Hematopoietic multipotent progenitor cell treated with erythropoietin and hydrocortisone succinate and interleukin-3 and kit ligand, for 17 days (in vitro differentiated cells): Measurements from ENCODE around the gene HOMER3.
"Not testable (repeated sequence)": the region's sequence is repeated elsewhere in the genome, so short reads cannot be mapped to it uniquely, and the experiment has no call there.

ENCODE experiments used
- DNase-seq: peaks from one replicate; pipeline ENCODE4 v3.0.0-alpha.2; 2015; ENCODE audit warnings: low spot score

HOMER3 gene

DNA sequence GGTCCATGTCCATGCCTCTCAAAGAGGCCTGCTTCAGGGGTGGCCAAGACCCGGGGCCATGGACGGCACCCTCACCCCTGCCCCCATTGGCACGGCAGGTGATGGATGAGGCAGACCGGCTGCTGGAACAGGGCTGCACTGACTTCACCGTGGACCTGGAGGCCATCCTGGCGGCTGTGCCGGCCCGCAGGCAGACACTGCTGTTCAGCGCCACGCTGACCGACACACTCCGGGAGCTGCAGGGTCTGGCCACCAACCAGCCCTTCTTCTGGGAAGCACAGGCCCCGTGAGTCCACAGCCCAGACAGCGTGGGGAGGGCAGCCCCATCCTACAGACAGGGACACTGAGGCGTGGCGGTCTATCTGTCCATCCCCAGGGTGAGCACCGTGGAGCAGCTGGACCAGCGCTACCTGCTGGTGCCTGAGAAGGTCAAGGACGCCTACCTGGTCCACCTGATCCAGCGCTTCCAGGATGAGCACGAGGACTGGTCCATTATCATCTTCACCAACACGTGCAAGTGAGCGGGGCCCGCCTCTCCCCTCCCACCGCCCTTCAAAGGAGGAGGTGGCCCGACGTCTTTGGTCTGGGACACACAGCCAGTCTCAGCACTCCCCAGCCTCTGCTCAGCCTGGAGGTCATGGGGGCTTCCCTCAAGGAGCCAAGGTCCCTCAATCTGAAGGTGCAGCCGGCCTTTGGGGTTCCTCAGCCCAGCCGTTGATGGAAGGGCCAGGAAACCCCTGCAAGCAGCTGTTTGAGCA lies 18.6 kb downstream of the HOMER3 start:
- no peak for DNase-seq

DNA sequence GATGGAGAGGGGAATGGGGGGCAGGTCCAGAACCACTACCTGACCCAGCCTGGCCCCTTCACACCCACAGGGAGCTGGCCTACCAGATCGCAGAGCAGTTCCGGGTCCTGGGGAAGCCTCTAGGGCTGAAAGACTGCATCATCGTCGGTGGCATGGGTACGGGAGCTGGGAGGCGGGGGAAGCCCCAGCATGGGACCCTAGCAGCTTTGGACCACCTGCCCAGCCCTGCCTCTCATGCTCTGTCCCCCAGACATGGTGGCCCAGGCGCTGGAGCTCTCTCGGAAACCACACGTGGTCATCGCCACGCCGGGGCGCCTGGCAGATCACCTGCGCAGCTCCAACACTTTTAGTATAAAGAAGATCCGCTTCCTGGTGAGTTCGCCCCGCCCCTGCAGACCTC lies 19.4 kb downstream of the HOMER3 start:
- DNase-seq = no peak

- DNase-seq = no peak
These were observed 20.6 kb downstream of the HOMER3 start for GRCh38 chr19:18920400-18920799.

DNA sequence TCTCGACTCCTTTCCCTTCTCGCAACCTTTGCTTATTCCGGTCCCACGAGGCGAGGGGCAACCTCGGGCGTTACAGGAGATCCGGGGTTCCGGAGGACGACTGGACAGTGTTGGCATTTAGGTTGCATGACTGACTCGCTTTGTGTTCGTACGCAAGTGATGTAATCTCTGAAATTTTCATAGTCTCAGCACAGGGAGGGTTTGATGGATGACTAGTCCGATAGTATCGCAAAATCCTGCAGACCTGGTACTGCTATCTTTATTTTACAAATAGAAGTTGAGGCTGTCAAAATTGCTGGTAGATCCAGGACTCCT lies 21.2 kb downstream of the HOMER3 start:
- DNase-seq = no peak

DNA sequence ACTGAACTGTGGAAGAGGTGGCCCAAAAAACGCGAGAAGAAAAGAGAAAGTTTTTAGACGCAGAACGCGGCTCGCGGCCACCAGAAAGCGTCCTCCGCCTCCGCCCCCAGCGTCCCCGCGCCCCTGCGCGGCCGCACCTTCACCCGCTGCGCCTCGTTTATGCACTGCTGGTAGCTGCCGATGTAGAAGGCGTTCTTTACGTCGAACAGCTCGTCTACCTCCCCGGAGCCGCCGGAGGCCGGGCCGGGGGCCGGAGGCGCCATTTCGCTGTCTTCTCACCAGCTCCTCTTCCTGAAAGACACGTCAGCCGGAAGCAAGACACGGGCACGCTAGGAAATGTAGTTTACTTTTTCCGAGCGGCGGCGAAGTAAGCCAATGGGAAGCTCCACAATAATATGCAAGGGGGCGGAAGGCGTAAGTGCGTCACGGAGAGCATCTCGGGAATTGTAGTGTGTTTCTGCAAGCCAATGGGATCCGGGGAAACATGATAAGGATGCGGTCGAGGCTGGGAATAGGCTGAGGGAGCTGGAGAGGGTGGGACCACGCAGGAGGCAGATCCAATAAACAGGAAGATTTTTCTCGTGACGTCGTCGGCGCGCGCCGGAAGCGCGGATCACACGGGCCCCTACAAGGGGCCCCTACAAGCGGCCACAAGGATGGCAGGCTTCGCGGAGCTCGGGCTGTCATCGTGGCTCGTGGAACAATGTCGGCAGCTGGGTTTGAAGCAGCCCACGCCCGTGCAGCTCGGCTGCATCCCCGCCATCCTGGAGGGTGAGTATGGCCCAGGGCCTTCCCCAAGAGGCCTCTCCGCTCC lies 21.7 kb downstream of the HOMER3 start, which contains the start of the genes COPE and DDX49:
Gene COPE (minus strand): TSS at position 302 of the 814 bp plus-strand sequence. CDS start 39 bp downstream, at position 263.
Gene DDX49 (plus strand): TSS at position 630 of the 814 bp plus-strand sequence. CDS start 27 bp downstream, at position 657.
- DNase-seq = peak; percentile 99

- DNase-seq = not testable (repeated sequence)
These were observed 23.4 kb downstream of the HOMER3 start for GRCh38 chr19:18917593-18917992.

- DNase-seq = peak; percentile 36
These were observed 25.4 kb downstream of the HOMER3 start for GRCh38 chr19:18915639-18916038.

DNA sequence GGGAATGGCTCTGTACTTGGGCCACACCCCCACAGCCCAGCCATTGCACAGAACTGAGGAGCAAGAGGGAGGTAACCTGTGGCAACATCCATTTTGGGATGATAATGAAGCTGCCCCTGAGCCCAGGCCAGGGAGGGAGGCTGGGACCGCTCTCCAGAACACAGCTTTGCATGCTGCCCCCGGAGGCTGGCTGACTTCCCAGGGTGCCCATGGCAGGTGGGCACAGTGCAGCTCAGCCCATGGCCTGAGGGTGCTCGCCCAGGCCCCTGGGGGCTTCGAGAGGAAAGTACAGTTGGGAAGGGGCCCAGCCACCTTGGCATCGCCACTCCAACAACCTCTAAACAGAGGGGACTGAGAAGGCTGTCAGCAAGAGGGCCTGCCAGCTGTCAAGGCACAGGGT lies 27.6 kb downstream of the HOMER3 start:
- no peak for DNase-seq

- DNase-seq = no peak
These were observed 28.1 kb downstream of the HOMER3 start for GRCh38 chr19:18912933-18913332.

- no peak for DNase-seq
These were observed 30.1 kb downstream of the HOMER3 start for GRCh38 chr19:18910801-18911436.

DNA sequence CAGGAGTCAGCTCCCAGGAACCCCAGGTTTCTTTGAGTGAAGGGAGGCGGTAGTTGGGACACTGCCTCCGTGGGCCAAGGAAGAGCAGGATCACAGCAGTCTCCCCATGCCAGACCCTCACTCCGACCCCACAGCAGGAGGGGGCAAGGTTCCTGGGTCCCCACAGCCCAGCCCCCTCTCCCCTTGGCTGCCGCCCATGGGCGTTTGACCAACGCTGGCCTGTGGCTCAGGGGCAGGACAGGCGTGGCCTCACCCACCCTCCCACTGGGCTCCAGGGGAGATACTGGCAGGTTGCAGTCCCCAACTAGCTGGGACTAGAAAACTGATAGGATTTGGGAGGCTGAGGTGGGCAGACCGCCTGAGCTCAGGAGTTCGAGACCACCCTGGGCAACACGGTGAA lies 31.0 kb downstream of the HOMER3 start:
- DNase-seq = no peak

DNA sequence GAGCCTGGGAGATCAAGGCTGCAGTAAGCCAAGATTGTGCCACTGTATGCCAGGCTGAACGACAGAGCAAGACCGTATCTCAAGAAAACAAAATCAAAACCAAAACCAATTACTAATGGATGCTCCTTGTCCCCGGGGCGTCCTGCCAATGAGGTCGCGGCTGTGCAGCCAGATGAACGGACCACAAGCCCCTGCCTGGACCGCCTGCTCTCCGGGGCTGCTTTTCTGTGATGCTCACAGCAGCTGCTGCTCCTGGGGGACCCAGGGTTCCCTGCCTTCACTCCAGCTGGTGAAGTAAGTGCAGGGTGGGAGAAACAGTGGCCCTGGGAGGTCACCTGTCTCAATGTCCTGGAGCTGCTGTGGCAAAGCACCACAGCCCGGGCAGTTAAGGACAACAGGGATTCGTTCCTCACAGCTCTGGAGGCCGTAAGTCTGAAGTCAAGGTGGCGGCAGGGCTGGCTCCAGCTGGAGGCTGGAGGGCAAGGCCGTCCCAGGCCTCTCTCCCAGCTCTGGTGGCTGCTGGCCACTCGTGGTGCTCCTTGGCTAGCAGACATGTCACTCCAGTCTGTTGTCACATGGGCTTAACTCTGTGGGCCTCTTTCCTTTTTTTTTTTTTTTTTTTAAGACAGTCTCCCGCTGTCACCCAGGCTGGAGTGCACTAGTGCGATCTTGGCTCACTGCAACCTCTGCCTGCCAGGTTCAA lies 31.9 kb downstream of the HOMER3 start:
- DNase-seq = no peak

DNA sequence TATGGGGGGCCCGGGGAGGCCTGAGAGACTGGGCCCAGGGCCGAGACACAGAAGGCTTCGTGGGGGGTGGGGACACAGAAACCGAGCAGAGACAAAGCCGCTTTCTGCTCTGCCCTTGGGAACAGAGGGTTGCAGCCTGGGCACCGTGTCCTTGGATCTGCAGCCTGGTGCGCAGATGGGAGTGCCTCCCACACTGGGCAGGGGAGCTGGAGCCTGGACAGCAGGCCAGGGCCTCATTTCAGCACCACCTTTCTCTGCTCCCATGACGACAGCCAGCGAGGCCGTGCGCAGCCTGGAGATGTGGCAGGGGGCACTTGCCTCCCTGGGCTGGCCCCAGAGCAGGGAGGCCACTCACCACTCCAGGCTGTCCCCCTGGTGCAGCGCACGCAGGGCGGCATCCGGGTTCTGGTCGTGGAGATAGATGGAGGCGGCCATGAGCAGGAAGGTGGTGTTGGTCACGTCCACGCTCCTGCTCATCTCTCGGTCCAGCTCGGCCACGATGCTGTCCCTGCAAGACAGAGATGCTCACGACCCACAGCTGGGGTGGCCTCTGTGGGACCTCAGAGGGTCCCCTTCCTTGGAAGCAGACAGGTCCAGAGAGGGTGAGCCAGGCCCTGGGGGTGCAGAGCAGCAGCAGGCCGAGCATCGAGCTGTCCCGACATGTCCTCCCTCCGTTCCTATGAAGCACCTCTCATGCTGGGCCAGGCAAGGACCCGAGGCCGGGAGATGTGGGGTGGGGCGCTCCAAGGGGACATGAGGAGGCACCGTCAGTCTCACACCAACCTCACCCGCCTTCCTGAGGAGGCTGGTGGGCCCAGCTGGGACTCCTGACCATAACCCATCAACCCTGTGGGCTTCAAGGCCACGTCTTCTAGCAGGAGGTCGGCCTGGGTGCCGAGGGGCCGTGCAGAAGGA lies 34.2 kb downstream of the HOMER3 start:
- no peak for DNase-seq

- no peak for DNase-seq
These were observed 35.3 kb downstream of the HOMER3 start for GRCh38 chr19:18905513-18906236.

DNA sequence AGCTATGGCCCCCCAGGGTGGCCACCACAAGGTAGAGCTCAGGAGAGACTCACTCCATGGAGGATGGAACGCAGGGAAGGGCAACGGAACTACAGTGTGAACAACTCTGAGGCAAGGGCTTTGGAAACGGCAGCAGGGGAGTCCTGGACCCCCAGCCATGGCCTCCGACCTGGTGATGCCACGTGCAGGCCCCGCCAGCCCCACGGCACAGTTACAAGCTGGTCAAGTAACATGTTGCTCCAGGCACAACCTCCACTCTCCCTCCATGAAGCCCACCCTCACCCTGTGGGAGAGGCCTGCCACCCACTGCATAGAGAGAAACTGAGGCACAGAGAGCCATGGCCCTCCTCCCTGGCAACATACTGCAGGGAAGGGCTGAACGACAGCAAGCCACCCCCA lies 36.0 kb downstream of the HOMER3 start:
- DNase-seq = no peak

DNA sequence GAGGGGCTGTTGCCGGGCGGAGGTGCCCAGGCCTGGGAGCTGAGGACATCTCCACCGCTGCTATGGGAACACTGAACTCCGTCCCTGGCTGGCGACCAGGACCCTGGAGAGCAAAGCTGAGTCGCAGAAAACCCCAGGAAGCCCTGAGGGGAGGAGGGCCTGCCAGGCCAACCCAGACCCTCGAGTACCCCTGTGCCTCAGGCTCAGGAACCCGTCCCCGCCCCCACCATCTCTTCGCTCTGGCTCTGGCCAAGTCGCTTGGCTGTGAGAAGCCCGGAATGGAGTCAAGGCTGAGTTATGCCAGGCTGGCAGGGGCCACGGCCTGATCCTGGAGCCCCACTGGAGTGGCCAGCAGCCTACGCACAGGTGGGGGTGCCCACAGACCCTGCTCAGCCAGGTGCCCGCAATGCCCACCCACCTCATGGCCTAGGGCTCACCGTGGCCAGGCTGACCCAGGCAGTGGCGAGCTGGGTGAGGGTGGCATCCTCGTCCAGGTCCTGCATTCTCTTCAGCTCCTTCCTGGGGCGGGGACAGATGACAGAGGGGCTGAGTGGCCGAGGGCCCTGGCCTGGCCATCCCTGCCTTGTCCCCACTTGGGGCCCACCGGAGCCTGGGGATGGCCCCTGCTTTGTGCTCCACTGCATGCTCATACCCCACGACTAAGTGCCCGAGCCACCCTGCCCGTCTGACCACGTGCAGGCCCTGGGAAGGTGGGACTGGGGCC lies 36.5 kb downstream of the HOMER3 start:
- DNase-seq = no peak

DNA sequence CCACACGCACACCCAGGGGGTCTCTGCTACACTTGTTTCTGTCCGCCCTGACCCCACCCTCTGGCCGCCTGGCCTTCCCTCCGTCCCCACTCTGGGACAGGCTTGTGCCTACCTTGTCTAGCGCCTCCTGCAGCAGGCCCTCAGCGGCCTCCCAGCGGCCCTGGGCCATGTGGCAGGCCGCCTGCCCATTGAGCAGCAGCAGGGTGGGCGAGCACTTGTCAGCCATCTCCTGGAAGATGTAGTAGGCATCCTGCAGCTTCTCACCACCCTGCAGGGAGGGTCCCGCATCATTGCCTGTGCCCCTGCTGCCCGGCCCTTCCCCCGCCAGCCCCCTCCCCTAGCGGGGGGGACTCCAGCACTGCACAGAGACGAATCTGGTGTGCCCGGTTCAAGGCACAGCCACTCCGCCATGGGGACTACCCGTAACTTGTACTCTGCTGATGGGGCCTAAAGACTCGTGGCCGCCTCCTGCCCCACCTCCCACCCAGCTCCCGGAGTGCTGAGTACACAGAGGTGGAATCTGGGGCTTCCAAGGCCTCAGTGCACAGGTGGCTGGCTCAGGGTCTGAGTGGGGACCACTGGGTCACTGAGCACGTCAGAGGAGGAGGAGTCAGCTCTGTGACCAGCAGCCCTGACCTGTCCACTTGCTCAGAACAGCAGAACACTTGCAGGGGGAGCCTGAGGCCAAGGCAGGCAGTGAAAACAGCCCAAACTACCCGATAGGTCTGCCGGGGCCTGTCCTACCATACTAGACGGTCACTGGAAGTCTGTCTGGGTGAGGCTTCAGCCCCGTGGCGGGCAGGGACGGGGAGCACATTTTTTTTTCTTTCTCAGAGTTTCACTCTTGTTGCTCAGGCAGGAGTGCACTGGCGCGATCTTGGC lies 37.6 kb downstream of the HOMER3 start:
- no peak for DNase-seq

- not testable (repeated sequence) for DNase-seq
These were observed 38.5 kb downstream of the HOMER3 start for GRCh38 chr19:18902519-18902918.

DNA sequence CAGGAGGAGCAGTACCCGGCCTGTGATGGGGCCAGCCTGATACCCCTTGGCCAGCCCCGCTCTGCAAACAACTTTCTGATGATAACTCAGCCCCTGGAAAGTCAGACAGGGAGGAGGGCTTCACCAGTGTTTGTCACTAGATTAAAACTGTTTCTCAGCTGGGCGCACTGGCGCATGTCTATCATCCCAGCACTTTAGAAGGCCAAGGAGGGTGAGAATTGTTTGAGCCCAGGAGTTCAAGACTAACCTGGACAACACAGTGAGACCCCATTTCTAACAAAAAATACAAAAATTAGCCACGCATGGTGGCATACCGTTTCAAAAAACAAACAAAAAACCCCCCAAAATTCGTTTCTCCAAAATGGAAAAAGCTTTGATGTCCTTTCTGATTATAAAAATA lies 39.5 kb downstream of the HOMER3 start:
- no peak for DNase-seq
